ENCODE measurements around the gene AFF3.

DNA sequence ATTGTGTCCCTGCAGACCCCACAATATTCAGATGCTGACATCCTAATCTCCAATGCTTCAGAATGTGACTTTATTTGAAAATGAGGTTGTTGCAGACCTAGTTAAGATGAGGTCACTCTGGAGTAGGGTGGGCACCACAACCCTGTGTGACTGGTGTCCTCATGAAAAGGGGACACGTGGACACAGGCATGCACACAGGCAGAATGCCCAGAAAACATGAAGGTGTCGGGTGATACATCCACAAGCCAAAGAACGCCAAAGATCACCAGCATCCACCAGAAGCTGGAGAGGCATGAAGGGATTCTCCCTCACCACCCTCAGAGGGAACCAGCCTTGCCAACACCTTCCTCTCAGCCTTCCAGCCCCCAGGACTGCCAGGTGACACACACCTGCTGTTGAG lies 69.3 kb downstream of the AFF3 start:
- TF ChIP-seq POLR2AphosphoS5 (IDR thresholded peaks at IDR 0.05; ENCODE audit: low read depth, low read length) (no peak), TAF1 (IDR thresholded peaks at IDR 0.05; ENCODE audit: borderline replicate concordance, insufficient read depth, low read length) (no peak)

Data from PFSK-1 (cell line).